Mesenchymal stem cell (in vitro differentiated cells and primary cell): ENCODE measurements around the gene ATR.

Experiments
- DNase-seq: peaks from one replicate; pipeline ENCODE4 v3.0.0-alpha.2; 2013
- H2AFZ ChIP-seq: one replicate; pipeline ENCODE4 v1.6.1; 2013; ENCODE audit warnings: low read depth, mild to moderate bottlenecking, control low read depth, inconsistent platforms, low read length, moderate library complexity
- H2AK5ac ChIP-seq: 2 replicates; pipeline ENCODE4 v1.6.1; 2013; ENCODE audit warnings: low read length, moderate library complexity, mild to moderate bottlenecking, inconsistent platforms; ENCODE audit not compliant: severe bottlenecking
- H2BK120ac ChIP-seq: one replicate; pipeline ENCODE4 v1.6.1; 2013; ENCODE audit warnings: low read depth, mild to moderate bottlenecking, inconsistent platforms, low read length, moderate library complexity
- H2BK12ac ChIP-seq, 2 experiments: one replicate each; pipeline ENCODE4 v1.6.1; 2013; ENCODE audit warnings: inconsistent platforms in 2 of 2, low read length in 2 of 2, mild to moderate bottlenecking in 2 of 2, moderate library complexity in 2 of 2, control low read depth in 1 of 2
- H2BK15ac ChIP-seq: one replicate; pipeline ENCODE4 v1.6.1; 2013; ENCODE audit warnings: mild to moderate bottlenecking, low read depth, inconsistent platforms; ENCODE audit not compliant: poor library complexity, severe bottlenecking
- H2BK5ac ChIP-seq: 2 replicates; pipeline ENCODE4 v1.6.1; 2013; ENCODE audit warnings: low read depth, mild to moderate bottlenecking, low read length, control low read depth, inconsistent platforms; ENCODE audit not compliant: poor library complexity, severe bottlenecking
- H3K14ac ChIP-seq, 2 experiments: one replicate each; pipeline ENCODE4 v1.6.1; 2013; ENCODE audit warnings: inconsistent platforms in 2 of 2, low read length in 2 of 2, control low read depth in 1 of 2, mild to moderate bottlenecking in 1 of 2, moderate library complexity in 1 of 2
- H3K18ac ChIP-seq, 2 experiments: one replicate each; pipeline ENCODE4 v1.6.1; 2013; ENCODE audit warnings: inconsistent platforms in 2 of 2, low read length in 2 of 2, control low read depth in 1 of 2, low read depth in 1 of 2, mild to moderate bottlenecking in 1 of 2
- H3K23ac ChIP-seq, 2 experiments: one replicate each; pipeline ENCODE4 v1.6.1; 2013; ENCODE audit warnings: inconsistent platforms in 2 of 2, low read length in 2 of 2, mild to moderate bottlenecking in 2 of 2, moderate library complexity in 2 of 2, control low read depth in 1 of 2
- H3K27ac ChIP-seq: 2 replicates; pipeline ENCODE4 v1.5.1; 2013; ENCODE audit warnings: mild to moderate bottlenecking, moderate library complexity, low read length, control low read depth, inconsistent platforms; ENCODE audit not compliant: poor library complexity, severe bottlenecking
- H3K27me3 ChIP-seq, 2 experiments: 2 replicates each; pipeline versions ENCODE4 v1.6.1 to v1.7.0; 2013; ENCODE audit warnings: low read length in 2 of 2, mild to moderate bottlenecking in 2 of 2, moderate library complexity in 2 of 2, control low read depth in 1 of 2, inconsistent platforms in 1 of 2; ENCODE audit not compliant: control insufficient read depth in 1 of 2, insufficient read depth in 1 of 2
- H3K36me3 ChIP-seq, 2 experiments: 2 replicates each; pipeline versions ENCODE4 v1.6.1 to v1.7.0; 2013; ENCODE audit warnings: low read length in 2 of 2, control low read depth in 1 of 2, inconsistent platforms in 1 of 2, low read depth in 1 of 2, mild to moderate bottlenecking in 1 of 2; ENCODE audit not compliant: insufficient read depth in 2 of 2, control insufficient read depth in 1 of 2
- H3K4ac ChIP-seq, 2 experiments: one replicate each; pipeline ENCODE4 v1.6.1; 2013; ENCODE audit warnings: inconsistent platforms in 2 of 2, low read length in 2 of 2, mild to moderate bottlenecking in 2 of 2, moderate library complexity in 2 of 2, control low read depth in 1 of 2, low read depth in 1 of 2
- H3K4me1 ChIP-seq: 2 replicates; pipeline ENCODE4 v1.6.1; 2013; ENCODE audit warnings: low read depth, low read length, control low read depth; ENCODE audit not compliant: control insufficient read depth, insufficient read depth
- H3K4me2 ChIP-seq: 2 replicates; pipeline ENCODE4 v1.6.1; 2013; ENCODE audit warnings: low read length, mild to moderate bottlenecking, inconsistent platforms; ENCODE audit not compliant: poor library complexity, severe bottlenecking
- H3K4me3 ChIP-seq, 2 experiments: 2 replicates each; pipeline versions ENCODE4 v1.5.1 to v1.7.0; 2013; ENCODE audit warnings: low read length in 2 of 2, mild to moderate bottlenecking in 2 of 2, control low read depth in 1 of 2, low read depth in 1 of 2; ENCODE audit not compliant: insufficient read depth in 1 of 2
- H3K79me1 ChIP-seq: replicated peaks from 2 replicates; pipeline ENCODE4 v1.6.1; 2013; ENCODE audit warnings: mild to moderate bottlenecking, control low read depth, low read length, inconsistent platforms; ENCODE audit not compliant: poor library complexity, severe bottlenecking
- H3K9ac ChIP-seq: 2 replicates; pipeline ENCODE4 v1.7.0; 2013; ENCODE audit warnings: mild to moderate bottlenecking, low read length, moderate library complexity
- H3K9me3 ChIP-seq: 2 replicates; pipeline ENCODE4 v1.7.0; 2013; ENCODE audit warnings: mild to moderate bottlenecking, low read length; ENCODE audit not compliant: control insufficient read depth
- H4K8ac ChIP-seq: one replicate; pipeline ENCODE4 v1.6.1; 2013; ENCODE audit warnings: inconsistent platforms, mild to moderate bottlenecking, low read length, moderate library complexity
- H4K91ac ChIP-seq: one replicate; pipeline ENCODE4 v1.6.1; 2013; ENCODE audit warnings: mild to moderate bottlenecking, low read length, inconsistent platforms
- WGBS: methylation state at CpG from one replicate; pipeline ENCODE4 v1.1.7; 2013; ENCODE audit warnings: mixed read lengths; 5-methylcytosine and 5-hydroxymethylcytosine counted together

ATR gene

GRCh38 chr3:142436951-142437585, 141.5 kb downstream of the ATR start:
- Histone ChIP-seq H3K4me3 (no peak overlapping the region), H3K4ac (no peak overlapping the region)

GRCh38 chr3:142434503-142434902, 144.0 kb downstream of the ATR start:
- H4K8ac ChIP-seq: no peak overlapping the region
- no peaks in the 10 kb centered on the region for H3K27me3 ChIP-seq
- H3K4ac ChIP-seq: no peak overlapping the region
- H3K9ac ChIP-seq: no peak overlapping the region
- H2BK12ac ChIP-seq: no peak overlapping the region
- H3K4me3 ChIP-seq: no peak overlapping the region
- H4K91ac ChIP-seq: no peak overlapping the region
- no peak overlapping the region for H3K4me2 ChIP-seq
- H2AFZ ChIP-seq: no peak overlapping the region
- no peaks in the 10 kb centered on the region for H3K9me3 ChIP-seq
- no peak overlapping the region for H2BK5ac ChIP-seq
- no peak overlapping the region for H3K18ac ChIP-seq
- H3K36me3 ChIP-seq: peaks cover 4 to 33% of the 10 kb centered on the region in 2 experiments
- no peak overlapping the region for H2BK120ac ChIP-seq
- H3K23ac ChIP-seq: no peak overlapping the region
- no peak overlapping the region for H2AK5ac ChIP-seq
- H3K4me1 ChIP-seq: no peaks in the 10 kb centered on the region
- 88% methylated on average over 1 of the region's 4 CpGs for WGBS
- peaks cover 14% of the 10 kb centered on the region for H3K79me1 ChIP-seq
- no peak overlapping the region for H3K14ac ChIP-seq
- no peak for DNase-seq
- H2BK15ac ChIP-seq: no peak overlapping the region
- no peak overlapping the region for H3K27ac ChIP-seq

More at GRCh38 chr3:142436951-142437585, 141.5 kb downstream of the ATR start:
- Histone ChIP-seq H3K14ac (no peak overlapping the region), H2BK12ac (no peak overlapping the region), H4K8ac (no peak overlapping the region), H4K91ac (no peak overlapping the region), H3K18ac (no peak overlapping the region), H3K27ac (no peak overlapping the region), H2BK15ac (no peak overlapping the region), H3K36me3 (peaks cover 0 to 14% of the 10 kb centered on the region in 2 experiments), H2BK5ac (no peak overlapping the region), H3K9me3 (no peaks in the 10 kb centered on the region), H2BK120ac (no peak overlapping the region), H3K23ac (no peak overlapping the region), H2AK5ac (no peak overlapping the region), H3K9ac (no peak overlapping the region), H3K4me1 (no peaks in the 10 kb centered on the region), H3K79me1 (peaks cover 10% of the 10 kb centered on the region), H3K4me2 (no peak overlapping the region), H3K27me3 (no peaks in the 10 kb centered on the region), H2AFZ (no peak overlapping the region)
- DNase-seq: no peak

GRCh38 chr3:142433110-142433509, 145.4 kb downstream of the ATR start:
- Histone ChIP-seq H3K23ac (no peak overlapping the region), H3K36me3 (peaks cover 4 to 44% of the 10 kb centered on the region in 2 experiments), H3K9ac (no peak overlapping the region), H2AK5ac (no peak overlapping the region), H3K4ac (no peak overlapping the region), H2BK120ac (no peak overlapping the region), H3K4me3 (no peak overlapping the region), H3K79me1 (peaks cover 15% of the 10 kb centered on the region), H3K27ac (no peak overlapping the region), H3K4me1 (no peaks in the 10 kb centered on the region), H2BK5ac (no peak overlapping the region), H3K18ac (no peak overlapping the region), H3K9me3 (no peaks in the 10 kb centered on the region), H4K8ac (no peak overlapping the region), H4K91ac (no peak overlapping the region), H2AFZ (no peak overlapping the region), H2BK15ac (no peak overlapping the region), H3K4me2 (no peak overlapping the region), H2BK12ac (no peak overlapping the region), H3K14ac (no peak overlapping the region), H3K27me3 (no peaks in the 10 kb centered on the region)
- WGBS: 100% methylated on average over 1 of the region's 2 CpGs
- no peak for DNase-seq

- no peak overlapping the region for H4K8ac ChIP-seq
- H3K4me1 ChIP-seq: no peaks in the 10 kb centered on the region
Observed at GRCh38 chr3:142429582-142429981, 149.0 kb downstream of the ATR start.

More at GRCh38 chr3:142429582-142429981, 149.0 kb downstream of the ATR start:
- Histone ChIP-seq H4K91ac (no peak overlapping the region), H2AFZ (no peak overlapping the region), H3K23ac (no peak overlapping the region), H3K9ac (no peak overlapping the region), H3K79me1 (peaks cover 14% of the 10 kb centered on the region), H3K36me3 (peaks cover 4 to 71% of the 10 kb centered on the region in 2 experiments), H3K4me2 (no peak overlapping the region), H3K14ac (no peak overlapping the region), H3K27ac (no peak overlapping the region), H3K18ac (no peak overlapping the region), H3K27me3 (no peaks in the 10 kb centered on the region), H3K4ac (no peak overlapping the region), H3K9me3 (no peaks in the 10 kb centered on the region), H2BK12ac (no peak overlapping the region), H3K4me3 (no peak overlapping the region), H2BK15ac (no peak overlapping the region), H2BK5ac (no peak overlapping the region), H2BK120ac (no peak overlapping the region), H2AK5ac (no peak overlapping the region)
- no peak for DNase-seq
